ENCODE measurements around the gene ARIH1. TPM values are rescaled to one million over a fixed set of nuclear protein-coding genes. Genes with fewer than 3 reads are reported as not detected.

ARIH1 gene
- total RNA-seq, 2 donors from 2014 or later, result 155 to 175 TPM

DNA sequence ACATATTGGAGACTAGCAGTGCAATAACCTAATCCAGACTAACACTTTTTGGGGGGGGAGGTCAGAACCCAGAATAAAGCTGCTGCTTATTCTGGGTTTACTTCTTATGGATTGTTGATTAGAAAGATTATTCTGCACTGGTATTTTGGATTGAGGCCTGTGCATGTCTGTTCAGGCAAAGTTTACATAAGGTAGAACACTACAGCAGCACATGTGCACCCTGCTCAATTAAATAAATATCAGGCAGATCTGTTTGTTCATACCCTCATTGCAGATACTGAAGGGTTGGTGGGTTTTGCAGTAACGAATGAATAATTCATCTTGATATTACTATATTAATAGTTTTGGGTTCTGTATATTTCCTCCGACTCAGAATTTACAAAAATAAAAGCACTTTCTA lies 19.1 kb downstream of the ARIH1 start:
- Mint-ChIP-seq H3K9me3 (no peaks in the 10 kb centered on the region), H3K4me1 (ENCODE audit: low read depth in 2 of 2) (peaks cover 51 to 66% of the 10 kb centered on the region in 2 donors), H3K27ac (no peak overlapping the region), H3K36me3 (no peaks in the 10 kb centered on the region), H3K4me3 (no peak overlapping the region), H3K27me3 (no peaks in the 10 kb centered on the region)
- DNase-seq (ENCODE audit: low spot score), result no peak
- ATAC-seq, result no peak

DNA sequence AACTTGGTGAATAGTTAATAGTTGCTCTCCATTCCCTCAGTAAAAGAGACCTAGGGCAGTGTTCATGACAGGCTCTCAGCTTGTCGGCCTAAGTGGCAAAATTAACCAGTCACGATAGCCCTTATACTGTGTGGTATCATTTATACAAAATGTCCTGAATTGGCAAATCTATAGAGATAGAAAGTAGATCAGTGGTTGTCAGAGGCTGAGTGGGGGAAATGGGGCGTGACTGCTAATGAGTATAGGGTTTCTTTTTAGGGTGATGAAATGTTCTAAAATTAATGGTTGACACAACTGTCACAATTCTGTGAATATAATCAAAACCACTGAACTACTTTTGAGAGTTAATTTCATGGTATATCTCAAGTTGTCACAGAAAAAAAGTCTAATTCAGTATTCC lies 20.9 kb downstream of the ARIH1 start:
- Mint-ChIP-seq H3K27ac (no peak overlapping the region), H3K4me1 (ENCODE audit: low read depth in 2 of 2) (peaks cover 49 to 68% of the 10 kb centered on the region in 2 donors), H3K36me3 (no peaks in the 10 kb centered on the region), H3K4me3 (no peak overlapping the region), H3K9me3 (no peaks in the 10 kb centered on the region), H3K27me3 (no peaks in the 10 kb centered on the region)
- ATAC-seq (no peak), DNase-seq (ENCODE audit: low spot score) (no peak)

DNA sequence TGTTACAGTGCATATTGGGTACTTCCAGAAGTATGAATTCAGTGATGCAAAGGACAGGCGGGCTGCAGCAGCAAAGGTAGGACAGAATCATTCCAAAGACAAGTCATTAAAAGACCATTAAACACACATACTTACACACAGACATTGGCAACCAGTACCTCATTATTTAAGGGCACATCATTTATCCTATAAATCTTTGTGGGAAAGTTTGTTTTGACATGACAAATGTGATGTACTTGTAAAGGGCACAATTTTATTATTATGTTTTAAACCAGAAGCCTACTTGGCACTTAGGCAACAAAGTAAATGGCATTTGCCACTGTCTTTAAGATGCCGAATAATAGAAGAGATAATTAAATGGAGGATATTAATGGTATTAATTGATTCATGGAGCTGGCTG lies 22.7 kb downstream of the ARIH1 start:
- H3K9me3 Mint-ChIP-seq, result no peaks in the 10 kb centered on the region
- DNase-seq (ENCODE audit: low spot score) (no peak), ATAC-seq (no peak)
- no peaks in the 10 kb centered on the region for H3K36me3 Mint-ChIP-seq
- H3K4me3 Mint-ChIP-seq, result no peak overlapping the region
- no peaks in the 10 kb centered on the region for H3K27me3 Mint-ChIP-seq
- peak overlapping the region; percentile 1 to 34 for H3K27ac Mint-ChIP-seq
- H3K4me1 Mint-ChIP-seq (ENCODE audit: low read depth in 2 of 2), result peaks cover 39 to 59% of the 10 kb centered on the region in 2 donors

DNA sequence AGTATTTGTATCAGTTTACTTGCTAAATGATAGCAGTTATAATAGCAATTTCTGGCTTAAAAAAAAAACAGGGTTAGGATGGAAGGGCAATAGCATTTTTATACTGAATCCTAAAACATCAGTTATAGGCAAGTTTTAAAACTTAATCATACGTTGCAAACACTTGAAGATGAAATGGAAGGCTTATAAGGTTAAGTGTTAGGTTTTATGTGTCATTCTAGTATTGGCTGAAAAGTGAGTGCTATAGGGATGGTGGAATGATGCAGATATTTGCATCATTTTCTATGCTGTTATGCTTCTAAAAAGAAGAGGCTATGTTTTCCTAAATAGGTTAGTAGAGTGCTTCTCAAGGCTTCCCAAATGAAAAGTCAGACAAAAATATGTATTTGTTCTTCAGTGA lies 23.3 kb downstream of the ARIH1 start:
- no peak overlapping the region for H3K4me3 Mint-ChIP-seq
- DNase-seq (ENCODE audit: low spot score), result no peak
- H3K27ac Mint-ChIP-seq, result peak overlapping the region in 1 of 2 donors; percentile 1
- no peaks in the 10 kb centered on the region for H3K9me3 Mint-ChIP-seq
- no peak for ATAC-seq
- H3K36me3 Mint-ChIP-seq, result no peaks in the 10 kb centered on the region
- H3K4me1 Mint-ChIP-seq (ENCODE audit: low read depth in 2 of 2), result peaks cover 40 to 62% of the 10 kb centered on the region in 2 donors
- no peaks in the 10 kb centered on the region for H3K27me3 Mint-ChIP-seq

DNA sequence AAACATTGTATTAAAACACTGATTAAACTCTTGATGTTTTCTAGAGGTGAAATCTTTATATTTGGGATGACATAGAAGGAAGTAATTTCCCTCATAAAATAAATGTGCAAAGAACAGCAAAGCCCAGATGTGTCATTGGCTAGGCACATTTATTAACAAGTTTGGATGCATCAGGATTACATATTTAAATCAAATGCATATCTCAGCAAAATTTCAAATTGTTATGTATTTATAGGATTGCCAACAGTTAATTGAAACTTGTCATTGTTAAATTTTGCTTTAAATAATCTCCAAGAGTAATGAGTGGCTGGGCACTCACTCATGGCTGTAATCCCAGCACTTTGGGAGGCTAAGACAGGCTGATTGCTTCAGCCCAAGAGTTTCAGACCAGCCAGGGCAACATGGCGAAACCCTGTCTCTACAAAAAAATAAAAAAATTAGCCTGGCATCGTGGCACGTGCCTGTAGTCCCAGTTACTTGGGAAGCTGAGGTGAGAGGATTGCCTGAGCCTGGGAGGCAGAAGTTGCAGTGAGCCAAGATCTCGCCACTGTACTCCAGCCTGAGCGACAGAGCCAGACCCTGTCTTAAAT lies 28.2 kb downstream of the ARIH1 start:
- Mint-ChIP-seq H3K36me3 (no peaks in the 10 kb centered on the region), H3K4me3 (no peak overlapping the region), H3K4me1 (ENCODE audit: low read depth in 2 of 2) (peaks cover 41 to 50% of the 10 kb centered on the region in 2 donors), H3K27ac (no peak overlapping the region), H3K9me3 (no peaks in the 10 kb centered on the region), H3K27me3 (no peaks in the 10 kb centered on the region)
- ATAC-seq, result no peak
- no peak for DNase-seq (ENCODE audit: low spot score)

DNA sequence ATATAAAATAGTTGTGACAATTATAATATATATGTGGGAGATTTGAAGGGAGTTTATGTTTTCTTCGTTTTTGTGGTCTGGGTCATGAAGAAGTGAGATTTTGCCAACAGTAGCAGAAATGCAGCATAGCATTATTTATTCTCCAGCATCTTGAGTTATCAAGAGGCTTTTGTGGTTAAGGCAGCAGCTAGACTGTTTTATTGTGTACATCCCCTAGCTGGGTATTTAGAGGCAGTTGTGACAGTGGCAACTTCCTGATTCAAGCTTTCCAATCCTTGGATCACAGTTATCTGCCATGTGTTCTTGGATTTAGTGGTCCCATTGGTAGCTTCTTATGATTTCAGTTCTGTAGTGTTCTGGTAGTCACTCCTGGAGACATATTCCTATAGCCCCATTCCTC lies 29.0 kb downstream of the ARIH1 start:
- Mint-ChIP-seq H3K9me3 (no peaks in the 10 kb centered on the region), H3K36me3 (no peaks in the 10 kb centered on the region), H3K4me3 (peak overlapping the region; percentile 6), H3K27me3 (no peaks in the 10 kb centered on the region), H3K27ac (peak overlapping the region; percentile 13 to 21), H3K4me1 (ENCODE audit: low read depth in 2 of 2) (peaks cover 37 to 41% of the 10 kb centered on the region in 2 donors)
- ATAC-seq (no peak), DNase-seq (ENCODE audit: low spot score) (no peak)

DNA sequence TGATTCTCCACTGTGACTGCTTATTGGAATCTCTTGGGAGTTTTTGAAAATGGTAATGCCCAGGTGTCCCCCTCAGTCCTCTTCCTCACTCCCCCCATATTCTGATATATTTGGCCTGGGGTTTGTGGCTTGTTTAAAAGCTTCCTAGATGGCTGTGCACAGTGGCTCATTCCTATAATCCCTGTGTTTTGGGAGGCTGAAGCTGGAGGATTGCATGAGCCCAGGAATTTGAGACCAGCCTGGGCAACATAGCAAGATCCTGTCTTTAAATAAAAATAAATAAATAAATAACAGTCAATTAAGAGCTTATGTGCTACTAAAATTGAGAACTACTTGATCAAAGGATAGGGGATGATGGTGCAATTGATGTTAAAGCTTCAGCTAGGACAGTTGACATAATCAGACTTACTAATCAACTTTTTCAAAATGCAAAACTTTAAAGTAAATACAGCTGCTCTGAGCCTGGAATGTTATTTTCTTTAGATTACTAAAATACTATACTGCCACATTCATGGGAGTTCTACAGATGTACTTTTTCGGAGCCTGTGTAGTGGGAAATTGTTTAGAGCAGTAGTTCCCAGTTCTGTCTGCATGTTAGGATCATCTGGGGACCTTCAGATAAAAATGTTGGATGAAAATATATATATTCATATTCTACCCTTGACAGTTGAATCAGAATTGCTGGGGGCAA lies 33.4 kb downstream of the ARIH1 start:
- H3K27me3 Mint-ChIP-seq, result no peaks in the 10 kb centered on the region
- H3K36me3 Mint-ChIP-seq, result no peaks in the 10 kb centered on the region
- H3K27ac Mint-ChIP-seq, result no peak overlapping the region
- no peaks in the 10 kb centered on the region for H3K9me3 Mint-ChIP-seq
- H3K4me3 Mint-ChIP-seq, result no peak overlapping the region
- DNase-seq (ENCODE audit: low spot score) (no peak), ATAC-seq (no peak)
- peaks cover 28 to 38% of the 10 kb centered on the region in 2 donors for H3K4me1 Mint-ChIP-seq (ENCODE audit: low read depth in 2 of 2)

DNA sequence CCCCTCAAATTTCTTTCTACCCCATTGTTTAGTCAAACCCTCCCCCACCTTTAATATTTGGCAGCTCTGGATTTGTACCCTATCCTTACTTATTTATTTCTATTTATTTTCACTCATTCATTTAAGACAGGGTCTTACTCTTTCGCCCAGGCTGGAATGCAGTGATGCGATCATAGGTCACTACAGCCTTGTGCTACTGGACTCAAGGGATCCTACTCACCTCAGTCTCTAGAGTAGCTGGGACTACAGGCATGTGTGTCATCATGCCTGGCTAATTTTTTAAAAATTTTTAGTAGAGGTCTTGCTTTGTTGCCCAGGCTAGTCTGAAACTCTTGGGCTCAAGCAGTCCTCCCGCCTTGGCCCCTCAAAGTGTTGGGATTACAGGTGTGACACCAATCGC lies 35.4 kb downstream of the ARIH1 start:
- DNase-seq (ENCODE audit: low spot score) (no peak), ATAC-seq (no peak)
- Mint-ChIP-seq H3K4me3 (no peak overlapping the region), H3K27me3 (no peaks in the 10 kb centered on the region), H3K36me3 (no peaks in the 10 kb centered on the region), H3K27ac (no peak overlapping the region), H3K9me3 (no peaks in the 10 kb centered on the region), H3K4me1 (ENCODE audit: low read depth in 2 of 2) (peaks cover 23 to 36% of the 10 kb centered on the region in 2 donors)

DNA sequence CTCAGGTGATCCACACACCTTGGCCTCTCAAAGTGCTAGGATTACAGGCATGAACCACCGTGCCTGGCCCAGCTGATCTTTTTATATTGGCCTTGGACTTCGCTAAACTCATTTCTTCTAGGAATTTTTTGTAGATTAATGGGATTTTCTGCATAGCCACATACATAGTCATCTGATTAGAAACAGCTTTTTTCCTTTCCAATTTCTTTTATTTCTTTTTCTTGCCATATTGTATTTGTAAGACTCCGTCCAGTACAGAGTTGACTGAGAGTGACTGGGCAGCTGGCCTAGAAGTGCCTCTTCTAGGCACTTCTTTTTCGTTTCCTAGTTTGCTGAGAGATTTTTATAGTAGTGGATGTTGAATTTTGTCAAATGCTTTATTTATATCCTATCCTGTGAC lies 37.4 kb downstream of the ARIH1 start:
- peaks cover 31 to 38% of the 10 kb centered on the region in 2 donors for H3K4me1 Mint-ChIP-seq (ENCODE audit: low read depth in 2 of 2)
- no peaks in the 10 kb centered on the region for H3K27me3 Mint-ChIP-seq
- no peaks in the 10 kb centered on the region for H3K36me3 Mint-ChIP-seq
- peak overlapping the region in 1 of 2 donors; percentile 22 for H3K27ac Mint-ChIP-seq
- DNase-seq (ENCODE audit: low spot score) (no peak), ATAC-seq (no peak)
- H3K9me3 Mint-ChIP-seq, result no peaks in the 10 kb centered on the region
- no peak overlapping the region for H3K4me3 Mint-ChIP-seq

DNA sequence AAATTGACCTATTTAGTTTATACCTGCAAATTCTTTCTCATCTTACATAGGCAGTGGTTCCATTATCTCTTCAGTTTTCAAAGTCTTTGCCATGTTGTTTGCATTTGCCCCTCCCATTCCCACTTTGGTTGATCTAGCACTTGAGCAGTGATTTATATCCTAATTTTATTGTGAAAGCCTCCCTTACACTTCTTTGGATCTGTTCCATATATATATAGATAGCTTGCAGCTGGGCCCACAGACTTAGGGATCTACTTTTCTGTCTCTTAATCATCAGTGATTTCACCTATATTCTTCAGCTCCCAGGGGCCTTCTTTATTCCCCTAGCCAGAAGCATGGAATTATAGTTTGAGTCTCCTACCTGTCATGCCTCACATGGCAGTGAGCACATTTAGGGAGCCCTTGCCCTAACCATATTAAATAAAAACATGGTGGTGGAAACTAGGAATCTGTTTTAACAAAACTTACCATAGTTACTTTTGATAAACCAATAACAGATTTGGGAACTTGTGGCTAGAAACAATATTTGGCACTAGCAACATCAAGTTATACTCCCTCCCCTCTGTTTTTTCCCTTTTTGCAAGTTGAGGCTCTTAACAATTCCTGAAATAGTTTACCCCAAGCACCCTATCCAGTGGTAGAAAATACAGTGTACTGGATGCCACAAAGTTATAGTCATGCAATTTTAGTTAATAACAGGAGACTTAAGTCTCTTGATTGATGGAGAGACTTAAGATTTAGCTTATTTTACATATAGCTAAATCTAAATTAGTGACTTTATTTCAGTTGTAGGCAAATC lies 41.7 kb downstream of the ARIH1 start:
- ATAC-seq (no peak), DNase-seq (ENCODE audit: low spot score) (no peak)
- Mint-ChIP-seq H3K27me3 (no peaks in the 10 kb centered on the region), H3K27ac (peak overlapping the region in 1 of 2 donors; percentile 9), H3K9me3 (no peaks in the 10 kb centered on the region), H3K36me3 (no peaks in the 10 kb centered on the region), H3K4me1 (ENCODE audit: low read depth in 2 of 2) (peaks cover 36 to 37% of the 10 kb centered on the region in 2 donors), H3K4me3 (no peak overlapping the region)

DNA sequence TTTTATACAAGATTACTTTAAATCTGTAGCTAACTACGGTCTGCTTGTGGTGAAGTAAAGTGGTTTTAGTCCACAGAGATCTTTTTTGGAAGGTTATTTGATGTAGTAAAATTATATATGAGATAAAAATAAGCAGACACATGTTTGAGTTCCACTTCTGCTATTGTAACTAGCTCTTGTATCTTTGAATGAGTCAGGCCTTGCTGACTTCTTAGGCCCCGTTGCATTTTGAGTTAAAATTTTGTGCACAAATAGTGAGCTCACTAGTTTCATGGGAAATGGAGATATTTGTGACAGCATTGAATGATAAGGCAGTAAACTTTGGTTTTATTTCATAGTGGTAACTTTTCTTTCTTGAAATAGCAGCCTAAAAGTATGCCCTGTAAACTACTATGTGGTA lies 42.6 kb downstream of the ARIH1 start:
- H3K4me3 Mint-ChIP-seq, result no peak overlapping the region
- ATAC-seq (no peak), DNase-seq (ENCODE audit: low spot score) (no peak)
- H3K9me3 Mint-ChIP-seq, result no peaks in the 10 kb centered on the region
- peaks cover 2% of the 10 kb centered on the region for H3K36me3 Mint-ChIP-seq
- H3K4me1 Mint-ChIP-seq (ENCODE audit: low read depth in 2 of 2), result peaks cover 34 to 35% of the 10 kb centered on the region in 2 donors
- no peak overlapping the region for H3K27ac Mint-ChIP-seq
- no peaks in the 10 kb centered on the region for H3K27me3 Mint-ChIP-seq

DNA sequence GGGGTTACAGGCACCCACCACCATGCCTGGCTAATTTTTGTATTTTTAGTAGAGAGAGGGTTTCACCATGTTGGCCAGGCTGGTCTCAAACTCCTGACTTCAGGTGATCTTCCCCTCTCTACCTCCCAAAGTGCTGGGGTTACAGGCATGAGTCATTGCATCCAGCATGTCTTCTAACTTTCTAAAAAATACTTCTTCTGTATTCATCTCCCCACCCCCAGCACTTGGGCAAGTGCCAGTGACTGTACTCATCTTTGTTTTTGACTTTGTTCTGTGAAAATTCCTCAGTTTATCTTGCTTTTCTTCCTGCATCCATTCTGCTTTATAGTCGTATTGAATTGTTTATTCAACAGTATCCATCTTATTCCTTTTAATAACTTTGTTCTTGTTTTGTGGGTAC lies 47.6 kb downstream of the ARIH1 start:
- DNase-seq (ENCODE audit: low spot score), result no peak
- H3K27ac Mint-ChIP-seq, result peak overlapping the region in 1 of 2 donors; percentile 66
- peaks cover 4 to 12% of the 10 kb centered on the region in 2 donors for H3K4me1 Mint-ChIP-seq (ENCODE audit: low read depth in 2 of 2)
- H3K4me3 Mint-ChIP-seq, result no peak overlapping the region
- H3K27me3 Mint-ChIP-seq, result no peaks in the 10 kb centered on the region
- no peaks in the 10 kb centered on the region for H3K9me3 Mint-ChIP-seq
- no peak for ATAC-seq
- peaks cover 15% of the 10 kb centered on the region for H3K36me3 Mint-ChIP-seq

DNA sequence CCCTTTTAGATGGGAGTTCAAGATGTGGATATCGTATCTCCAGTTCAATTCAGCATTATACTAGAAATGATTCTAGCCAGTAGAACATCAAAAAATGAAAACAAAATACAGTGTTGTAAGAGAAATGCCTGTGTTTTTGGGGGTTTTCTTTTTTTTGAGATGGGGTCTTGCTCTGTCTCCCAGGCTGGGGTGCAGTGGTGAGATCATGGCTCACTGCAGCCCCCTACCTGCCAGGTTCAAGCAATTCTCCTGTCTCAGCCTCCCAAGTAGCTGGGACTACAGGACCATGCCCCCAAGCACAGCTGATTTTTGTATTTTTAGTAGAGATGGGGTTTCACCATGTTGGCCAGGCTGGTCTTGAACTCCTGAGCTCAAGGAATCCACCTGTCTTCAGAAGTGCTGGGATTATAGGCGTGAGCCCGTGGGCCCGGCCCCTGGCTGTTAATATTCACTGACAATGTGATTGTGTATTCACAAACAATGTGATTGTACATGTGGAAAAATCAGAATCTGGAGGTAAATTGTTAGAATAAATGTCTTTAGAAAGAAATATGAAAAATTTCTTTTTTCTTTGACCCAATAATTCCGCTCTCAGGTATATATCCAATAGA lies 59.0 kb downstream of the ARIH1 start:
- DNase-seq (ENCODE audit: low spot score), result no peak

DNA sequence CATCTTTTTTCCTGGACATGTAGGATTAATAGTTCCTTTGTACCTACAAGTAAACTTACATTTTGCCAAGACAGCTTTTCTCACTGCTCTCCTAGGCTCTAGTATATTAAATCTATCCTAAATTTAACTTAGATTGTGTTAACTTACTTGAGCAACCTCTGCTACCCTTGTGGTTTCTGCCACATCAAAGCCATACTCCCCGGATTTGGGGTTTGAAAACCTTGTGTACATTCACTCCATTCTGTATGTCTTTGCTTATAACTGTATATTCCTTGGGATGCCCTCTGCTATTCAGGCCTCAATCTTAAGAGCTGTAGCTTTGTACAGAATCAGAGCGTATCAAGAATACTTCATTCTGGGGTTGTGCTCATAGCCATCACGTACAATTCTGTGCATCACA lies 60.4 kb downstream of the ARIH1 start:
- no peak for DNase-seq (ENCODE audit: low spot score)
- ATAC-seq, result no peak
- no peak overlapping the region for H3K4me3 Mint-ChIP-seq
- peaks cover 7% of the 10 kb centered on the region for H3K36me3 Mint-ChIP-seq
- peaks cover 33 to 34% of the 10 kb centered on the region in 2 donors for H3K4me1 Mint-ChIP-seq (ENCODE audit: low read depth in 2 of 2)
- H3K9me3 Mint-ChIP-seq, result no peaks in the 10 kb centered on the region
- no peaks in the 10 kb centered on the region for H3K27me3 Mint-ChIP-seq
- no peak overlapping the region for H3K27ac Mint-ChIP-seq

More for the DNA sequence above, 59.0 kb downstream of the ARIH1 start:
- Mint-ChIP-seq H3K4me1 (ENCODE audit: low read depth in 2 of 2) (peaks cover 31 to 33% of the 10 kb centered on the region in 2 donors), H3K27ac (no peak overlapping the region), H3K4me3 (no peak overlapping the region), H3K36me3 (no peaks in the 10 kb centered on the region), H3K27me3 (no peaks in the 10 kb centered on the region), H3K9me3 (no peaks in the 10 kb centered on the region)
- ATAC-seq, result no peak

Data from natural killer cell treated with Interleukin-12 subunit alpha and Interleukin-12 subunit beta and Interleukin-15 and Interleukin-18, amount 100 ng/mL, for 72 hours (primary cell).